KMS-11 (cell line): ENCODE results near the gene SPSB3.

Source experiments
- H2AFZ ChIP-seq: fragments of 200-600 bp; sonication (generic); 2 replicates; pipeline ENCODE4 v1.6.1; 2016; ENCODE audit warnings: antibody characterized with exemption, mixed run types, low read depth
- H3K27ac ChIP-seq: fragments of 200-600 bp; sonication (generic); 2 replicates; pipeline ENCODE4 v1.6.1; 2016; ENCODE audit warnings: mild to moderate bottlenecking, mixed run types
- H3K27me3 ChIP-seq: fragments of 200-600 bp; sonication (generic); 2 replicates; pipeline ENCODE4 v1.6.1; 2017; ENCODE audit warnings: mild to moderate bottlenecking, low read depth, mixed run types, moderate library complexity; ENCODE audit not compliant: insufficient read depth
- H3K36me3 ChIP-seq: fragments of 200-600 bp; sonication (generic); 2 replicates; pipeline ENCODE4 v1.6.1; 2017; ENCODE audit warnings: mild to moderate bottlenecking, mixed run types; ENCODE audit not compliant: insufficient read depth
- H3K4me1 ChIP-seq: fragments of 200-600 bp; sonication (generic); 2 replicates; pipeline ENCODE4 v1.6.1; 2016; ENCODE audit warnings: mild to moderate bottlenecking, low read depth, mixed run types; ENCODE audit not compliant: poor library complexity, severe bottlenecking
- H3K4me2 ChIP-seq: fragments of 200-600 bp; sonication (generic); 2 replicates; pipeline ENCODE4 v1.7.0; 2016; ENCODE audit warnings: mild to moderate bottlenecking, mixed run types
- H3K4me3 ChIP-seq: fragments of 200-600 bp; sonication (generic); IDR thresholded peaks from 2 replicates; pipeline ENCODE4 v1.6.1; 2017; ENCODE audit warnings: low read depth, low read length, mixed read lengths; ENCODE audit not compliant: insufficient read depth
- H3K79me2 ChIP-seq: fragments of 200-600 bp; sonication (generic); 2 replicates; pipeline ENCODE4 v1.6.1; 2016; ENCODE audit warnings: low read depth, mixed run types; ENCODE audit not compliant: insufficient read depth
- H3K9ac ChIP-seq: fragments of 200-600 bp; sonication (generic); 2 replicates; pipeline ENCODE4 v1.6.1; 2016; ENCODE audit warnings: mild to moderate bottlenecking, mixed run types
- H4K20me1 ChIP-seq: fragments of 200-600 bp; sonication (generic); 2 replicates; pipeline ENCODE4 v1.6.1; 2016; ENCODE audit warnings: mild to moderate bottlenecking, mixed run types; ENCODE audit not compliant: insufficient read depth
- TF ChIP-seq, protein P1 (sequence below): fragments of 200-600 bp; sonication (generic); conservative IDR thresholded peaks from 2 replicates; pipeline ENCODE4 v1.6.1; 2017; ENCODE audit warnings: low read depth, mild to moderate bottlenecking, antibody characterized with exemption, low read length, moderate library complexity, mixed read lengths

SPSB3 gene

DNA sequence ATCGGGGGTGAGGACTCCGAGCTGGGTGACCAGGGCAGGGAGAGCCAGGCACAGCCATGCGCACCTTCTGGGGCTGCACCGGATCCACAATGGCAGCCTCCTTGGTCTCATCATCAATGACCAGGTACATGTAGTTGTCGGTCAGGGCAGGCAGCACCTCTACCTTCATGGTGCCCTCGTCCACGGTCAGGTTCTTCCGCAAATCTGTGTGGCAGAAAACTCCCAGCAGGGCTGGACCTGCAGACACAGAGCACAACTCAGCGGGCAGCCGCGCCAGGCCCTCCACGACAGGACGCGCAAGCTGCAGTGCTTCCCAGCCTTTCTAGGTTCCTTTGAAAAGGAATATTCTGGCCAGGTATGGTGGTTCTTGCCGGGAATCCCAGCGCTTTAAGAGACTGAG lies 40.4 kb upstream of the SPSB3 start:
- Histone ChIP-seq H3K79me2 (peaks cover 12% of the 10 kb centered on the region; the same call in 1 of the 2 replicates), H3K9ac (no peak overlapping the region), H2AFZ (no peak overlapping the region), H3K4me2 (no peak overlapping the region), H3K4me3 (no peak overlapping the region), H4K20me1 (no peaks in the 10 kb centered on the region), H3K4me1 (peaks cover 8% of the 10 kb centered on the region), H3K27me3 (no peaks in the 10 kb centered on the region), H3K36me3 (no peaks in the 10 kb centered on the region), H3K27ac (no peak overlapping the region)
- TF ChIP-seq, protein P1, sequence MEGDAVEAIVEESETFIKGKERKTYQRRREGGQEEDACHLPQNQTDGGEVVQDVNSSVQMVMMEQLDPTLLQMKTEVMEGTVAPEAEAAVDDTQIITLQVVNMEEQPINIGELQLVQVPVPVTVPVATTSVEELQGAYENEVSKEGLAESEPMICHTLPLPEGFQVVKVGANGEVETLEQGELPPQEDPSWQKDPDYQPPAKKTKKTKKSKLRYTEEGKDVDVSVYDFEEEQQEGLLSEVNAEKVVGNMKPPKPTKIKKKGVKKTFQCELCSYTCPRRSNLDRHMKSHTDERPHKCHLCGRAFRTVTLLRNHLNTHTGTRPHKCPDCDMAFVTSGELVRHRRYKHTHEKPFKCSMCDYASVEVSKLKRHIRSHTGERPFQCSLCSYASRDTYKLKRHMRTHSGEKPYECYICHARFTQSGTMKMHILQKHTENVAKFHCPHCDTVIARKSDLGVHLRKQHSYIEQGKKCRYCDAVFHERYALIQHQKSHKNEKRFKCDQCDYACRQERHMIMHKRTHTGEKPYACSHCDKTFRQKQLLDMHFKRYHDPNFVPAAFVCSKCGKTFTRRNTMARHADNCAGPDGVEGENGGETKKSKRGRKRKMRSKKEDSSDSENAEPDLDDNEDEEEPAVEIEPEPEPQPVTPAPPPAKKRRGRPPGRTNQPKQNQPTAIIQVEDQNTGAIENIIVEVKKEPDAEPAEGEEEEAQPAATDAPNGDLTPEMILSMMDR = no peak

DNA sequence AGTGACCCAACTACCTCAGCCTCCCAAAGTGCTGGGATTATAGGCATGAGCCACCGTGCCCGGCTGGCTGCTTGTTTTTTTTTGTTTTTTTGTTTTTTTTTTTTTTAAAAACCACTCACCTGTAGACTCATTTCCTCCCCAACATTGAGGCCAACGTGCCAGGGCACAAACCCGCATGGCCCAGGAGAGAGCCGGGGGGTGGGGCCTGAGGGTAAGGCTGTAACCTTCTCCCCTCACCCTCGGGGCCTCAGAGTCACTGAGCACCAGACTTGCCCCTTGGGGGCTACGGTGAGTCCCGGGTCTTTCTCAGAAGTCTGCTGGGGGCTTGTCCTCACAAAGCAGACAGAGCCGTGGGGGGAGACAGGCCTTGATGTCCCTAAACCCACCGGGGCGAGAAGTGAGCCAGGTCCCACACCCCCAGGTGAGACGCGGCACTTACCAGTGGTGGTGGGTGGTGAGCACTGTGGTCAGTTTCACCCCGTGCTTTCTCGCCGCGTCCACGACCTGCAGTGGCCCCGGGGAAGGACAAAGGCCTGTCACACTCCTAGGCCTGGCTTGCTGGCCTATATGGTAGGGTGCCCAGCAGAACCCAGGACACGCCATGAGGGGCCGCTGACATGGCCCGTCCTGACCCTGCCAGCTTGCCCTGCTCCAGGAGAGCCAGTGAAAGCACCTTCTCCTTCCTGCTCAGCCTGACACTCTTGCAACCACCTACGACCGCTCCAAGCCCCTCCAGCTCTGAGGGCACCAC lies 39.7 kb upstream of the SPSB3 start:
- H3K4me1 ChIP-seq = peaks cover 8% of the 10 kb centered on the region
- H3K36me3 ChIP-seq = no peaks in the 10 kb centered on the region
- H2AFZ ChIP-seq = no peak overlapping the region
- H3K9ac ChIP-seq = no peak overlapping the region
- no peak overlapping the region for H3K27ac ChIP-seq
- no peak overlapping the region for H3K4me3 ChIP-seq
- H3K79me2 ChIP-seq = 0 out of 2 replicates have a peak, but pooled peaks cover 5% of the 10 kb centered on the region
- no peaks in the 10 kb centered on the region for H4K20me1 ChIP-seq
- no peaks in the 10 kb centered on the region for H3K27me3 ChIP-seq
- no peak overlapping the region for H3K4me2 ChIP-seq
- TF ChIP-seq, protein P1 = no peak

DNA sequence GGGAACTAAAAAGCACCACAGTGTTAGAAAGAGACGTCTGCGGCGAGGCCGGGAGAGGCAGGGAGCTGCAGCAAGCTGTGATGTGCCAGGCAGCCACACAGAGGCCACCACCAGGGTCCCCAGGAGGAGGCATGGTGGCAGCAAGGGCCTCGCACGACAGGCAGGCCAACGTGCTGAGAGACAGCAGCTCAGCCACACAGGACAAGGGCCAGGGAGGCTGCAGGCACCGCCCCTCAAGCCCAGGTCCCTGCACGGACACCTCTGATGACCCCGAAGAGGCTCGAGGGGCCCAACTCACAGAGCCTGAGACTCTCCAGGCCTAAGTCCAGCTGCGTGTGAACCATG lies 38.5 kb upstream of the SPSB3 start:
- Histone ChIP-seq H2AFZ (no peak overlapping the region), H3K4me2 (no peak overlapping the region), H3K36me3 (no peaks in the 10 kb centered on the region), H3K79me2 (0 out of 2 replicates have a peak, but pooled peaks cover 5% of the 10 kb centered on the region), H3K9ac (no peak overlapping the region), H3K27ac (no peak overlapping the region), H3K4me1 (peaks cover 8% of the 10 kb centered on the region), H4K20me1 (no peaks in the 10 kb centered on the region), H3K4me3 (no peak overlapping the region), H3K27me3 (no peaks in the 10 kb centered on the region)
- TF ChIP-seq, protein P1 = no peak

DNA sequence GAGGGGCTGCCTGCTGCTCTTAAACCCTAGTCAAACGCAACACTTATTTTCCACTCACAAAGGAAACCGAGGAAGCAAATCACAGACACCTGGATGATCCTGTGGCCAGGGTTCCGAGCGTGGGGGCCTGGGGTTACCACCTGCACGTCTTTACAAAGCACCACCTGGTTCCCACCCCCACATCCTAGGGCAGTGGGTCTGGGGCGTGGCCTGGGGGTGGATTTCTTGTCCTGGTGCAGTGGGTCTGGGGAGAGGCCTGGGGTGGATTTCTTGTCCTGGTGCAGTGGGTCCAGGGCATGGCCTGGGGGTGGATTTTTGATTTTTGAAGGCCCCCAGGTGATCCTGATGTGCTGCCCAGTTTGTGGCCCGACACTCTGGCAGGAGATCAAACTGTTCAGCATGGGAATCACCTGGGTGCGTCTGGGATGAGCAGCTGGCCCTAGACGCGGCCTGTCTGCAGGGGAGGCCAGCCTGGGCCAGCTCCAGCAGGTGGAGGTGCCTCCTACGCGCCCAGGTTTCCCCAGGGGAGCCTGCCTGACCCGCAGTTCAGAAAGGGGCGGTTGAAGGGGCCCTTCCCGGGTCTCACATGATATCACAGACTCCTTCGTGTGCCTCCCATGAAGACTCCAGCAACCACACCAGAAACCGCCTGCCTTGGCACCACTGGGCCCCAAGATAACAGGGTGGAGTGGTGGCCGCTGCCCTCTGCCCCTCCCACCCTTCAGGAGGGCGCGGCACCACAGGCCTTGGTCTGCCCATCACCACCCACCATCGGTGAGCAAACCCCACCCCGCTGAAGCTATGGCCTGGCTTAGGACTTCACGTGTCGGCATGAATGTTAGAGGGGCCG lies 38.0 kb upstream of the SPSB3 start:
- Histone ChIP-seq H3K79me2 (0 out of 2 replicates have a peak, but pooled peaks cover 5% of the 10 kb centered on the region), H3K9ac (no peak overlapping the region), H4K20me1 (no peaks in the 10 kb centered on the region), H3K4me1 (peaks cover 3% of the 10 kb centered on the region), H3K36me3 (no peaks in the 10 kb centered on the region), H3K4me2 (no peak overlapping the region), H3K27ac (no peak overlapping the region), H3K4me3 (no peak overlapping the region), H2AFZ (no peak overlapping the region), H3K27me3 (no peaks in the 10 kb centered on the region)
- TF ChIP-seq, protein P1 = no peak
